HG02571 (cell line): Measurements from ENCODE around the gene TTC34.

Source experiments
- ATAC-seq: cut with Tn5 transposase; IDR thresholded peaks from one replicate; pipeline ENCODE4 v1.9.1; 2021; ENCODE audit warnings: mild to moderate bottlenecking, moderate library complexity; ENCODE audit not compliant: unreplicated experiment

TTC34 gene, protein sequence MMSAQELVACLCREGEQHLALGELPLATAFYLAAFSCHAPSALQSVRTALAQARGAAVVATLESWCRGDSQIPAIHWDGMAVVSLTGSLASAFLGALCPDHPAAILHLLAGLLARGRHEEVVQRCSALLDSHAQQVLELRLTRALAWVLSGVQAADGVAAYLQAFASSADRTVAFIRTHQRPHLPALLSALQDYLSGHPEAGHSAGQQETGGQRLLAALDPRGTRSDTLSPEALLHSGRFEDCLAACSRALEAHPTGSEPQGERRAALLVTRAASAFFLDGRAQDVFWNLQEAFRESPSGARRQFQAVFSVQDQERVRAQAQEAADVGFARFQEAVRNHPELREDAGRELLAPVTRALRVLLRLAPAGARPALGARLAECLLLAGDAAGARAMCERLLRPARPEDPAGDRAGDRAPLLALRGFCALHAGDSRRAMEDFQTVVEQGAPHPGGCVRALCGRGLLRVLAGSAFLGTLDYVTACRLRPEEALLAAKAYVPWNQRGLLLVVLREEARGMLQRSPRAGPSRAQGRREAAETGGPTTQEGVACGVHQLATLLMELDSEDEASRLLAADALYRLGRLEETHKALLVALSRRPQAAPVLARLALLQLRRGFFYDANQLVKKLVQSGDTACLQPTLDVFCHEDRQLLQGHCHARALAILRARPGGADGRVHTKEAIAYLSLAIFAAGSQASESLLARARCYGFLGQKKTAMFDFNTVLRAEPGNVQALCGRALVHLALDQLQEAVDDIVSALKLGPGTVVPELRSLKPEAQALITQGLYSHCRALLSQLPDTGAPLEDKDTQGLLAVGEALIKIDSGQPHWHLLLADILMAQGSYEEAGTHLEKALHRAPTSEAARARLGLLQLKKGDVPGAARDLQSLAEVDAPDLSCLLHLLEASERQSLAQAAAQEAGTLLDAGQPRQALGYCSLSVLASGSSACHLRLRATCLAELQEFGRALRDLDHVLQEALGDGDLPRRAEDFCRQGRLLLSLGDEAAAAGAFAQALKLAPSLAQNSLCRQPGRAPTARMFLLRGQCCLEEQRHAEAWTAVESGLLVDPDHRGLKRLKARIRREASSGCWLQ

GRCh38 chr1:2801535-2802291, at the start of gene TTC34:
Gene TTC34, minus strand, starts transcription at chr1:2801693. Its CDS starts 866 bp downstream, at chr1:2800827.
- ATAC-seq = no peak

- ATAC-seq = no peak
Measured at GRCh38 chr1:2850502-2850901, 49.0 kb upstream of the TTC34 start.

GRCh38 chr1:2848006-2848670, 46.6 kb upstream of the TTC34 start:
- no peak for ATAC-seq

DNA sequence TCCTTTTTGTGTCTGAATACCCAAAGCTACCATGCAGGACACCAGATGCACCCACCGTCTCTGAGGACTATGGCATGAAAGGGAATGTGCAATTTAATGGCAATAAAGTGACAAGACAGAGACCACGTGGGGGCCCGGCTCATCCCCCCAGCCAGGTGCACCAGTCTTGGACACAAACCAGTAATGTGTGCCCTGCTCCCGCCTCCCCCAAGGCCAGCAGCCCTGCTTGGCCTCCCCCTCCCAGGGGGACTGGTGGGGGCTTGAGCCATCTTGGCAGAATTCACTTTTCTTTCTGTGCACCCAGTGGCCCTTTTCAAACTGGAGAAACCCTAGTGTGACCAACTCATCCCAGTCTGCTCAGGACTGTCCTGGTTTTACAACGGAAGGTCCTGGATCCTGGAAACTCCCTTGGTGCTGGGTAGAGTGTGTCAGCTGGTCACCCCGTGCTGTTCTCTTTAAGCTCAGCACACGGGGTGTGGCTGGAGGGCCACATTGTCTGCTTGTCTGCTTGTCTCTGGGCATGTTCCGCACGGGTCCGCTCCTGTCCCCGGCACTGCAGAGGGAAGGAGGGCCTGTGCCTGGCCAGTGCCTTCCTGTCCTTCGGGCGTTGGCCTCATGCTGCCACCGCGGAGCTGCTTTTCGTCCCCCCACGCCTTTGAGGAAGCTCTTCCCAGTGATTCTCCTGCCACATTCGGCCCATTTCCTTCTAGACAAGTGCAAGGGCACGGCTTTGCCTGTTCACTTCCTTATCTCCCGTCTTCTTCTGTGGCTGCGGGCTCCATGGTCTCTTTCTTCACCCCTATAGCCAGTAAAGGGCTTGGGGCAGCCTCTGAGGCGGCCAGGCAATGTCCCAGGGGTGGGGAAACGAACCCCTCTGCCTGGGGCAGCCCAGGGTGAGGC, 45.8 kb upstream of the TTC34 start:
- no peak for ATAC-seq

DNA sequence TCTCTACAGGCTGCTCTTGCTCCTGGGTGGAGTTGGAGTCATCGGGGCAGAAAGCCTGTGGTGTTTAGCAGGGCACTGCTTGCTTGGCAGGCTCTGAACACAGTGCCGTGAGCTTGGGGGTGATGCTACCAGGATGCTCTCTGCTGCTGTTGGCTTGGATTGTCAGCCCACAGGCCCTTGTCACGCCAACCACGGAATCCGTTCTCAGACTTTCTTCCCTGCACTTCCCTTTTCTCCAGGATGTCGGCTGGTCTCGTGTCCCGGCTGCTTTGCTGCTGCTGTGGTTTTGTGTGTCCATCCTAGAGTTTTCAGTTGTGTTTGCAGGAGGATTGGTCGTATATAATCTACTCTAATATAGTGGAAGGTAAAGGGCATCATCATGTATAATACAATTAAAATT, 44.4 kb upstream of the TTC34 start:
- ATAC-seq = no peak

DNA sequence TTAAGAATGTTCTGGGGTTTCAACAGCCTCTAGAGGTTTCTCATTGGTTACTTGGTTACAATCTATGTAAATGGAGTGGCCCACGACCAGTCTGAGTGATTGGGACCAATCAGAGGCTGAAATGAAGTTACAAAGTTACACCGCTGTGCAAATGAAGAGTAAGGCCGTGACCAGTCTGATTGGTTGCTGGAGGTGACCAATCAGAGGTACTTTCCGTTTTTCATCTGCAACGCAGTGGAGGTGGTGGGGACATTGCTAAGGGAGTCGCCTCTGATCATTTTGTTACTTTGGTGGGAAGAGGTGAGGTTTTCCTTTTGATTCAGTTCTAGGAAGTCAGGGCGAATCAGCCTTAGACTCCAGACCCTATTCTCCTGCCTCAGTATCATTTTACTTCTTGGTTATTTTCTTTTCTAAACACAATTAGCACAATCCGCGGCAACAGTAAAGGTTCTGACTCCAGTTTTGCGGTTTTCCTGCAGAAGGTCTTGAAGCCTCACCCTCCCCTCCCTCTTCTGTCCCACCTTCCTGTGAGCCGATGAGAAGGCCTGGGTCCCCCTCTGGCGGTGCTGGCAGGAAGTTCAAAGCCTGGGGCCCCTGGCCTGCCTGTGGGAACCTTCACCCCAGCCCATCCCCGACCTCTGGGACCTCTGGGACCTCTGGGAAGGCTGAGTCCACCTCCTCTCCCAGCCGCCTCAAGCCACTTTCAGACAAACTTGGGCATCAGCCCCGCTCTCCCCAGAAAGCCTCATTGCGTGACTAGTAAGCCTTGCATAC, 38.7 kb upstream of the TTC34 start:
- no peak for ATAC-seq

GRCh38 chr1:2837823-2838222, 36.3 kb upstream of the TTC34 start:
- ATAC-seq = no peak

GRCh38 chr1:2837316-2837715, 35.8 kb upstream of the TTC34 start:
- no peak for ATAC-seq

GRCh38 chr1:2836333-2836970, 35.0 kb upstream of the TTC34 start:
- no peak for ATAC-seq

- no peak for ATAC-seq
Measured at GRCh38 chr1:2835650-2836159, 34.2 kb upstream of the TTC34 start.

- ATAC-seq = no peak
Measured at GRCh38 chr1:2834741-2835564, 33.5 kb upstream of the TTC34 start.

- no peak for ATAC-seq
Measured at GRCh38 chr1:2834146-2834475, 32.6 kb upstream of the TTC34 start.

DNA sequence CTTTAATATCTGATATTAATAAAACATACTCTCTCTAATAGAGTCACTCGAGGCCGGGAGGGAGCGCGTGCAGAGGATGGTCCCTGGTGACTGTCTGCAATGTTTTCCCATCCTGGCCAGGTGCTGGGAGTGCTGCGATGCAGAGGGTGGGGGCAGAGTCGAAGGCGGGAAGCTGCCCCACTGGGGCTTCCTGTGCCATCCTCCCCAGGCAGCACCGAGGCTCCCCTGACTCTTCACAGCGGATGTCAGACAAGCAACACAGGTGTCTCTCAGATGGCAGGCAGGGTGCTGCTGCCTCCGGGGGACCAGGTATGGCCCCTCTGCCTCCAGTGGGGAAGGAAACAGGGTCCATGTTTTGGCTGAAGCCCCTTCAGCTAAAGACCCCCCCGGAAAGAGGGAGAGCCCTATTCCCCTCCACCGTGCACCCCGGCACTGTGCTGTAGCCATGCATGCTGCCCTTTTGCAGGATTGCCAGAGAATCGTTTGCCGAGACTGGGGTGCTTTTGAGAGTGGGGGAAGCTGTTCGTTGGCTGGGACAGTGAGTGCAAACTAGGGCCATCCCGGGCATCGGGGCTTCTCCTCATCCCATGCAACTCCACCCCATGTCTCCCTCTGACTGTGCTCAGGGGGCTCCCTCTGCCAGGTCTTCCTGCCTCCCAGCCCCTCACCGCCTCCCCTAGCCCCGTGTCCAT, 32.1 kb upstream of the TTC34 start:
- ATAC-seq = no peak

DNA sequence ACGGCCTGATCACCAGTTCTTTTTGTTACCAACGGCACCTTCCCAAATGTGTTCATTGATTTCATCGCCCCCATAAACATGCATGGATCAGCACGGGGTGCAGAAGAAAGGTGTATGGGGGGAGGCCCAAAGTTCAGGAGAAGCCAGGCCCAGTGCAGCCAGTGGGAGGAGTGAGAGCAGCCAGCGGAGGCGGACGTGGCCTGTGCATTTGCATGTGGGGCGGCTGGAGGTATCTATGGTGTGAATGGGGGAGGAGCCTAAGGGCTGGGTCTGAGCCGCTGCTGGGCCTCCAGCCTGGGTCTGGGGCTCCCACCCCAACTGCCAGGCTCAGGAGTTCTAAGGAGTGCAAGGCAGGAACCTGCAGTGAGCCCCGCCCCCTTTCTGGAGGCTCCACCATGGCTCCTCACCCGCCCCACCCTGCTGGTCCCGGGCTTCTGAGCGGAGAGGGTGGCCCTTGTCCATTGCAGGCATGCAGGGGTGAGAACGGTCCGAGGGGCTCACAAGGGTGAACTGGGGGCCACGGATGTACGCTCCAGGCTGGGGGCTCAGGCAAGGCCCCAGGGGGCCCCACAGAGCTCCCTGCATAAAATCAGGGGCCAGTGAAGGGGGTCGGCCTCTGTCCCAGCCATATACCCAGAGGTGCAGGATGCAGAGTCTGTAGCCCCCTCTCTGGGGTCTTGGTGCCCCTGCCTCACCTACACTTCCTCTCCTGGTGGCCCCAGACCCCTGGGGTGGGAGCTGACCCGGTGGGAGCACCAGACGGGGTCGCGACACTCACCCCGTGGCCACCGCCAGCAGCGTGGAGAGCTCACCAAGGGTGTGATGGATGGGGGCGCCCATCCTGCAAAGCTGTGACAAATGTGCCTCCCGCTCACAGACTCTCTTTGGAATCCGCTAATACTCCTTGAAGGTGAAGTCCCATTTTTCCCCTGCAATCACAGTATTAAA, 31.3 kb upstream of the TTC34 start:
- ATAC-seq = no peak

GRCh38 chr1:2831596-2832212, 30.2 kb upstream of the TTC34 start:
- ATAC-seq = no peak
